Transverse colon (tissue), 3 donors: Measurements from ENCODE around the gene R3HDM4.

ENCODE experiments used
- EP300 ChIP-seq: sonication (generic); formaldehyde crosslinking; IDR thresholded peaks from one replicate; pipeline ENCODE4 v1.6.1; 2017; ENCODE audit warnings: antibody characterized with exemption, low read depth
- POLR2A ChIP-seq: fragments of 450-650 bp; IDR thresholded peaks from one replicate; pipeline ENCODE4 v1.6.1; 2016; ENCODE audit warnings: antibody characterized with exemption, mild to moderate bottlenecking, moderate library complexity
- TF ChIP-seq, protein P1 (sequence below), 5 experiments: fragments of 200-600 bp in 3 of 5; fragments of 450-650 bp in 2 of 5; sonication (generic) in 3 of 5; IDR thresholded peaks; 1 replicate in 2 of 5; 2 replicates in 3 of 5; pipeline ENCODE4 v1.5.1; 2016 to 2017; ENCODE audit warnings: antibody characterized with exemption in 5 of 5, inconsistent platforms in 3 of 5, mild to moderate bottlenecking in 2 of 5, moderate library complexity in 1 of 5

DNA sequence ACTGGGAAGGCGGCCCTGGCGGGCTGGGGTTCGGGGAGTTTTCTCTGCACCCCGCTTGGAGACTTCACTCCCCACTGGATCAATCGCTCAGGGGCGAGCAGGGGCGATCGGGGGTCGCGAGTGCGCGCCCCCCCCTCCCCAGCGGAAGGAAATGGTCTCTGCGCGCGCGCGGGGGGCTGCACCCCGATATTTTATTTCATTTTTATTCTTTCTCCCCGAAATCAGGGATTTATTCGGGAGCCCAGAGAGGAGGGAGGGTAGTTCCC lies 13.2 kb upstream of the R3HDM4 start:
- TF ChIP-seq, protein P1, sequence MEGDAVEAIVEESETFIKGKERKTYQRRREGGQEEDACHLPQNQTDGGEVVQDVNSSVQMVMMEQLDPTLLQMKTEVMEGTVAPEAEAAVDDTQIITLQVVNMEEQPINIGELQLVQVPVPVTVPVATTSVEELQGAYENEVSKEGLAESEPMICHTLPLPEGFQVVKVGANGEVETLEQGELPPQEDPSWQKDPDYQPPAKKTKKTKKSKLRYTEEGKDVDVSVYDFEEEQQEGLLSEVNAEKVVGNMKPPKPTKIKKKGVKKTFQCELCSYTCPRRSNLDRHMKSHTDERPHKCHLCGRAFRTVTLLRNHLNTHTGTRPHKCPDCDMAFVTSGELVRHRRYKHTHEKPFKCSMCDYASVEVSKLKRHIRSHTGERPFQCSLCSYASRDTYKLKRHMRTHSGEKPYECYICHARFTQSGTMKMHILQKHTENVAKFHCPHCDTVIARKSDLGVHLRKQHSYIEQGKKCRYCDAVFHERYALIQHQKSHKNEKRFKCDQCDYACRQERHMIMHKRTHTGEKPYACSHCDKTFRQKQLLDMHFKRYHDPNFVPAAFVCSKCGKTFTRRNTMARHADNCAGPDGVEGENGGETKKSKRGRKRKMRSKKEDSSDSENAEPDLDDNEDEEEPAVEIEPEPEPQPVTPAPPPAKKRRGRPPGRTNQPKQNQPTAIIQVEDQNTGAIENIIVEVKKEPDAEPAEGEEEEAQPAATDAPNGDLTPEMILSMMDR (IDR thresholded peaks at IDR 0.05) = no peak
- TF ChIP-seq POLR2A (no peak), EP300 (no peak)
